ENCODE results near the gene LASP1. TPM values are rescaled to one million over a fixed set of nuclear protein-coding genes. Genes with fewer than 3 reads are reported as not detected.

The LASP1 gene
- polyA plus RNA-seq, 1 experiment = 321 TPM

DNA sequence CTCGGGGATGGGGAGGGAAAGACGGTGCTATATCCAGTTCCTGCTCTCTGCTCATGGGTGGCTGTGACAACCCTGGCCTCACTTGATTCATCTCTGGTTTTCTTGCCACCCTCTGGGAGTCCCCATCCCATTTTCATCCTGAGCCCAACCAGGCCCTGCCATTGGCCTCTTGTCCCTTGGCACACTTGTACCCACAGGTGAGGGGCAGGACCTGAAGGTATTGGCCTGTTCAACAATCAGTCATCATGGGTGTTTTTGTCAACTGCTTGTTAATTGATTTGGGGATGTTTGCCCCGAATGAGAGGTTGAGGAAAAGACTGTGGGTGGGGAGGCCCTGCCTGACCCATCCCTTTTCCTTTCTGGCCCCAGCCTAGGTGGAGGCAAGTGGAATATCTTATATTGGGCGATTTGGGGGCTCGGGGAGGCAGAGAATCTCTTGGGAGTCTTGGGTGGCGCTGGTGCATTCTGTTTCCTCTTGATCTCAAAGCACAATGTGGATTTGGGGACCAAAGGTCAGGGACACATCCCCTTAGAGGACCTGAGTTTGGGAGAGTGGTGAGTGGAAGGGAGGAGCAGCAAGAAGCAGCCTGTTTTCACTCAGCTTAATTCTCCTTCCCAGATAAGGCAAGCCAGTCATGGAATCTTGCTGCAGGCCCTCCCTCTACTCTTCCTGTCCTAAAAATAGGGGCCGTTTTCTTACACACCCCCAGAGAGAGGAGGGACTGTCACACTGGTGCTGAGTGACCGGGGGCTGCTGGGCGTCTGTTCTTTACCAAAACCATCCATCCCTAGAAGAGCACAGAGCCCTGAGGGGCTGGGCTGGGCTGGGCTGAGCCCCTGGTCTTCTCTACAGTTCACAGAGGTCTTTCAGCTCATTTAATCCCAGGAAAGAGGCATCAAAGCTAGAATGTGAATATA, 50.8 kb downstream of the LASP1 start:
- TF ChIP-seq, protein P1, sequence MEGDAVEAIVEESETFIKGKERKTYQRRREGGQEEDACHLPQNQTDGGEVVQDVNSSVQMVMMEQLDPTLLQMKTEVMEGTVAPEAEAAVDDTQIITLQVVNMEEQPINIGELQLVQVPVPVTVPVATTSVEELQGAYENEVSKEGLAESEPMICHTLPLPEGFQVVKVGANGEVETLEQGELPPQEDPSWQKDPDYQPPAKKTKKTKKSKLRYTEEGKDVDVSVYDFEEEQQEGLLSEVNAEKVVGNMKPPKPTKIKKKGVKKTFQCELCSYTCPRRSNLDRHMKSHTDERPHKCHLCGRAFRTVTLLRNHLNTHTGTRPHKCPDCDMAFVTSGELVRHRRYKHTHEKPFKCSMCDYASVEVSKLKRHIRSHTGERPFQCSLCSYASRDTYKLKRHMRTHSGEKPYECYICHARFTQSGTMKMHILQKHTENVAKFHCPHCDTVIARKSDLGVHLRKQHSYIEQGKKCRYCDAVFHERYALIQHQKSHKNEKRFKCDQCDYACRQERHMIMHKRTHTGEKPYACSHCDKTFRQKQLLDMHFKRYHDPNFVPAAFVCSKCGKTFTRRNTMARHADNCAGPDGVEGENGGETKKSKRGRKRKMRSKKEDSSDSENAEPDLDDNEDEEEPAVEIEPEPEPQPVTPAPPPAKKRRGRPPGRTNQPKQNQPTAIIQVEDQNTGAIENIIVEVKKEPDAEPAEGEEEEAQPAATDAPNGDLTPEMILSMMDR (IDR thresholded peaks at IDR 0.05; ENCODE audit: insufficient read depth, low read depth, low read length) = no peak
- Histone ChIP-seq H3K36me3 (ENCODE audit: control insufficient read depth, insufficient read depth, low read length) (peaks cover 32% of the 10 kb centered on the region), H3K27me3 (ENCODE audit: control insufficient read depth, insufficient read depth, low read length) (no peaks in the 10 kb centered on the region), H3K4me3 (ENCODE audit: low read depth, low read length) (no peak overlapping the region)
- CTCF ChIA-PET = no interaction called here
- DNase-seq (ENCODE audit: low read depth) = no peak
- POLR2A ChIA-PET = no interaction called here

GRCh38 chr17:38921756-38922411, 52.0 kb downstream of the LASP1 start:
- ChIA-PET POLR2A (no interaction called here), CTCF (interaction anchor here (0.8 to 4.0 kb wide), 5 partner anchors 8 to 231 kb away, joined by 3 to 12 read pairs (median 4); no protein-coding TSS in a partner anchor)
- TF ChIP-seq, protein P1 (IDR thresholded peaks at IDR 0.05; ENCODE audit: insufficient read depth, low read depth, low read length) = no peak
- Histone ChIP-seq H3K36me3 (ENCODE audit: control insufficient read depth, insufficient read depth, low read length) (peaks cover 28% of the 10 kb centered on the region), H3K27me3 (ENCODE audit: control insufficient read depth, insufficient read depth, low read length) (no peaks in the 10 kb centered on the region), H3K4me3 (ENCODE audit: low read depth, low read length) (no peak overlapping the region)
- no peak for DNase-seq (ENCODE audit: low read depth)

GRCh38 chr17:38922538-38923297, 52.9 kb downstream of the LASP1 start:
- TF ChIP-seq, protein P1 (IDR thresholded peaks at IDR 0.05; ENCODE audit: insufficient read depth, low read depth, low read length) = peak; percentile 20; the same call in 1 of the 2 replicates
- Histone ChIP-seq H3K36me3 (ENCODE audit: control insufficient read depth, insufficient read depth, low read length) (peaks cover 23% of the 10 kb centered on the region), H3K27me3 (ENCODE audit: control insufficient read depth, insufficient read depth, low read length) (no peaks in the 10 kb centered on the region), H3K4me3 (ENCODE audit: low read depth, low read length) (no peak overlapping the region)
- DNase-seq (ENCODE audit: low read depth) = no peak
- POLR2A ChIA-PET = interaction anchor here (0.7 kb wide), 1 partner anchor 229 kb away, joined by 3 read pairs; the partner anchor contains the start of gene PLXDC1
- CTCF ChIA-PET = interaction anchor here (0.6 to 4.0 kb wide), 8 partner anchors 8 to 1348 kb away, joined by 3 to 12 read pairs (median 4); no protein-coding TSS in a partner anchor

DNA sequence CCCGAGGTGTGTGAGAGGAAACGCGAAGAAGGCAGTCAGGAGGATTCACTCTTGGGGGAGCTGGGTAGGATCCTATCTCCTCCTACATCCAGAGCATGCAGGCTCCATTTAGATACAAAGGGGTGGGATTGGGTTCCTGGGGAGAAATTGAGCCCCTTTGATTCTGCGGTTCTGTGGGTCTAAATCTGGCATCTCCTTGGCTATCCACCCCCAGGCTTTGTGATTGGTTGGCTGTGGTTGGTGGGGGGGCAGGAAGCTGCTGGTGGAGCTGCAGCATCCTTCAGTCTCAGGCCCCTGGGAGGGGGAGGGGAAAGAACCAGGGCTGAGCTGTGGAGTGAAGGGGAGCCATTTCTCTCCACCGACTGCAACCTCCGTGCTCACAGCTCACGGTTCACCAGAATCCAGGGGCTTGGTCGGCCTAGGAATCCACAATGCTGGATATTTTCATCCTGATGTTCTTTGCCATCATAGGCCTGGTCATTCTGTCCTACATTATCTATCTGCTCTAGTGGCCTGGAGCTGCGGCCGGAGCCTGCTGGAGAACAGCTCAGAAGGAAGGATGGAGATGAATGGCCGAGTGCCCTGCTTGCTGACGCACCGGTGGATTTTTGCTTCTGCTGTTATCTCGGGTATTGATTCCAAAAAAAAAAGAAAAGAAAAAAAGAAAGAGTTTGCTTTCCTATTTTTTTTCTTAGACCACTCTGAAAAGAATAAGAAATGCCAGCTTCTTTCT, 55.6 kb downstream of the LASP1 start, which contains the start of gene LASP1NB:
TSS of gene LASP1NB (plus strand) at position 352 of the 733 bp plus-strand sequence.
- Histone ChIP-seq H3K36me3 (ENCODE audit: control insufficient read depth, insufficient read depth, low read length) (peaks cover under 1% of the 10 kb centered on the region; the same call in 1 of the 2 replicates), H3K4me3 (ENCODE audit: low read depth, low read length) (no peak within 1 kb of the TSS), H3K27me3 (ENCODE audit: control insufficient read depth, insufficient read depth, low read length) (no peaks in the 10 kb centered on the region)
- ChIA-PET CTCF (interaction anchor here (1.3 to 4.0 kb wide), 3 partner anchors 10 to 228 kb away, joined by 3 to 14 read pairs (median 12); no protein-coding TSS in a partner anchor), POLR2A (interaction anchor here (0.5 kb wide), 2 partner anchors 38 to 233 kb away, joined by 12 to 14 read pairs; no protein-coding TSS in a partner anchor)
- TF ChIP-seq, protein P1 (IDR thresholded peaks at IDR 0.05; ENCODE audit: insufficient read depth, low read depth, low read length) = no peak
- no peak for DNase-seq (ENCODE audit: low read depth)
